Embryonic facial prominence (tissue), 1 donor: Measurements from ENCODE around the gene FBL.
"Not testable (repeated sequence)": the region's sequence is repeated elsewhere in the genome, so short reads cannot be mapped to it uniquely, and the experiment has no call there.

ENCODE experiments used
- DNase-seq: peaks from one replicate; pipeline ENCODE4 v3.0.0-alpha.2; 2016; ENCODE audit errors: extremely low spot score

Gene FBL

DNA sequence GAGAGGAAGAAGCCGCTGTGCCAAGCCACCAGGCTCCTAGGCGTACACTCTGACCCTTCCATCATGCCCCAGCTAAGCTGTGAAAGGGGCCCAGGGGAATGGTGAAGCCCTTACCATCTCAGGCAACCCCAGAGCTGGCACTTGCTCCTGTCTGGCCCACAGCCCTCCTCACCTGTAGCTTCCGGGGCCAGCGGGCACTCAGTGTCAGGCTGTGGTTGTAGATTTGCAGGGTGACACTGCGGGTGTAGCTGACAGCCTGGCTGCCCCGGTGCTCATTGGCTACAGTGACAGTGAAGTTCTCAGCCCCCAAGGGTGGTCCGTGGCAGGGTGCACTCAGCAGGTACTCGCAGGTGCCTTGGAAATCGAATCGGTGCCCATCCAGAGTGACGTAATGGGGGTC is 30.3 kb upstream of the FBL start:
- not testable (repeated sequence) for DNase-seq

DNA sequence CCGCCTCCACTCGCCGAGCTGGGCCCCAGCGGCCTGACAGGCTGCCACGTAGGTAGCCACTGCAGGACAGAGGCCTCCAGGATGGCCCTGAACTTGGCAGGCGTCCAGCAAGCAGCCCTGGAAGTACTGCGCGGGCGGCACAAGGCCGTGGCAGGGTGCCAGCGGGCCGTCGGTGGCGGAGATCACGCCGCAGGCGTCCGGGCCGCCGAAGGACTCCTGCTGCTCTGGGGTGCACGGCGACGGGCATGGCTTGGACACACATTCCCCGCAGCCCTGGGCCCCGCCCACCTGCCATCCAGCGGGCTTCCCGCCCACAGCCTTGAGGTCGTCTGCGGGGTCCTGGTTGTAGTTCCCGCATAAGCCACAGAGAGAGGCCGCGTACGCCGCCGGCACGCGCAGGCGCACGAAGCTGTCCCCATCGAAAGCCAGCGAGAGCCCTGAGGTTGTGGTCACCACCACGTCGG is 29.3 kb upstream of the FBL start:
- not testable (repeated sequence) for DNase-seq

DNA sequence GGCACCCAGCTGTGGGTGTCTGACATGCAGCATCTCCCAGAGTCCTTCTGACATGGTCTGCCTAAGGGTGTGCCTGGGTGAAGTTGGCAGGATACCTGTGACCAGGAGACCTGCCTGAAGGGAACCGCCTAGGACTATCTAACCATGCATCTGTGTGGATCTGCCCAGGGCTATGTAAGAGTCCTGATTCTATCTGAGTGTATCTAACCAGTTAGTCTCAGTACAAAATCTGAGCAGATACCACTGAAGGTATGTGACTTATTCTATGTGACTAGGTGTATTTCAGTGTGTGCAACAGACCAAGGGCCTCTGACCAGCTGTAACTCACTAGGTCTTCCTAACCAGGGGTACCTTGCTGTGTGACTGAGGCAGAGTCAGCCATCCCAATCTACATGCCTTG is 28.2 kb upstream of the FBL start:
- no peak for DNase-seq

DNA sequence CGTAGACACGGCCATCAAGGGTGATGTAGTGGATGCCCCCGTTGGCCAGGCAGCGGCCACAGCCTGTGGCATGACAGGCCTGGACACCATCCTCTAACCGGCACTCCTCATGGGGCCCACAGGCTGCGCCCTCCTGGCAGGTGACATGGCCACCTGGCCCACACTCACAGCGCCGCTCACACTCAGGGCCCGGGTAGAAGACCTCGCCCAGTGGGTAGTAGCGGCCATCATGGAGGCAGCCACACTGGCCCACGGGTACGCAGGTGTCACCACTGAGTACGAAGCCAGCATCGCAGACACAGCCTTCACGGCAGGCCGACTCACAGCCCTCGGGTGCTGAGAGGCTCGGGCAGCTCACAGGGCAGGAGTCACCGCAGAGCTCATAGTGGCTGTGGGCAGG is 27.2 kb upstream of the FBL start:
- DNase-seq: no peak

DNA sequence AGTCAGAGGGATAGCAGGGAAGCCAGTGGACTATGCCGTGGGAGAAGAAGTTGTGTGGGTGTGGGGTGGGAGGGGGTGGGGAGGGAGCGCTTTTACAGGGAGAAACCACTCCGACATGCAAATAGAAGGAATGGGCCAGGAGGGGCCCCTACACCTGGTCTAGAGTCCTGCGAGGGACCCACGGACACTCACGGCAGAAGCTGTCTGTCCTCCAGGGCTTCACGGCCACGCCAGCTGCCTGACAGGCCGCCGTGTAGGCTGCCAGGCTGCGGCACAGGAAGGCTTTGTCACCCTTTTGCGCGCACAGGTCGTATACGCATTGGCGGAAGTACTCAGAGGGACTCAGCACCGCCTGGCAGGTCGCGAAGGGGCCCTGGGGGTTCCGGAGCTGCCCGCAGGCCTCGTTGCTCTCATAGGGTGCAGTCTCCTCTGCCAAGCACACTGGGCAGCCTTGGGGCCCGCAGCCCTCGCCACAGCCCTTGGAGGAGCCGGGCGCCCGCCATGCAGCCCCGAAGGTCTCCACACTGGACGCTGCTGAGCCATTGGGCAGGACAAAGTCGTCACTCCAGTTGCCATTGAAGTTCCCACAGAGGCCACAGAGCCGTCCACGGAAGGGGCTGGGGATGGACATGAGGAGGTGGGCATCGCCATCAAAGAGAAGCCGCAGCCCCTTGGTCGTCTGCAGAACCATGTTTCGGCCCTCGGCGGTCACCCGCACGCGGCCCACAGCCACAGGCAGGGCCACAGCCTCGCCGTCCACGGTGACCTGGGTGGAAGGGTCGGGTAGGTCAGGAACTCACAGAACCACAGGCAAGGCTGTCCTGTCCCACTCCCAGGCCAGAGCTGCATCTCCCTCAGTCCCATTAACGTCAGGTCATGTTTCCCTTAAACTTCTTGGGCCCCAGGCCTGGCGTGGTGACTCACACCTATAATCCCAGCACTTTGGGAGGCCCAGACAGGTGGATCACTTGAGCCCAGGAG is 26.0 kb upstream of the FBL start:
- DNase-seq: no peak

DNA sequence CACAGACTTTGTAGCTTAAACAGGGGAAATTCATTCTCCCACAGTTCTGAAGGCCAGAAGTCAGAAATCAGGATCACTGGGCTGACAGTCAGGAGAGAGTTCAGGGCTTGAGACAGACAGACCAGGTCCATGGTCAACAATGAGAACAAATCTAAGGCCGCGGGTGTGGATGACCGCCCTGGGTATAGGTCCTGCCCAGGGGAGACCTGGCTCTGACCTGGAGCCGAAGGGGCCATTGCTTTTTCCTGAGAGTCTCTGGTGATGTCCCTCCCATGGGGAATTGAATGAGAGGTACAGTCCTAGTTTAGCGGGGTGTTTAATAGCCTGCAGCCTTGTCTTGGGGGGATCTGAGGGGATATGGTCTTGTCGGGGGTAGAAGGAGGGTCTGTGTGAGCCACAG is 25.2 kb upstream of the FBL start:
- no peak for DNase-seq

DNA sequence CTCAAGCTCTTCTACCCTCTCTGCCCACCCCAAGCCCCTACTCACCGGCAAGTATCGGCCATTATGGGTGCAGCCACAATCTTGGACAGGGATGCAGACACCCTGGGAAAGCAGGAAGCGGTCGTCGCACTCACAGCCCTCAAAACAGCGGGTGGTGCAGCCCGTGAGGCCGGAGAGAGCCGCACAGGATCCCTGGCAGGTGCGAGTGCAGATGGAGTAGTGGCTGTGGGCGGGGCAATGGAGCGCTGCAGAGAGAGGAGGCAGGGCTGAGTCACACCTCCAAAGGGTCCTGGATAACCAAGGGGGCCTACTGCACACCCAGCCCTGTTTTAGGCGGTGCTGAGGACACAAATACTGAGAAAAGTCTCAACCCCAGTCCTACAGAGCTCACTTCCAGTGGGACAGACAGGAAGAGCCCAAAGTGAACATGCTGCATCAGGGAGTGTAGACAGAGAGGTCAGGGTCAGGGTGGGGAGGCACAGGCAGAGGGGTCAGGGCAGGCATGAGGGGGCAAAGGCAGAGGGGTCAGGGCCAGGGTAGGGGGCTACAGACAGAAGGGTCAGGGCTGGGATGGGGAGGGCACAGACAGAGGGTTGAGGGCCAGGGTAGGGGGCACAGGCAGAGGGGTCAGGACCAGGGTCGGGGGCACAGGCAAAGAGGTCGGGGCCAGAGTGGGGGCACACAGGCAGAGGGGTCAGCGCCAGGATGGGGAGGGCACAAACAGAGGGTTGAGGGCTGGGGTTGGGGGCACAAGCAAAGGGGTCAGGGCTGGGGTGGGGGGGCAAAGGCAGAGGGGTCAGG is 24.2 kb upstream of the FBL start:
- DNase-seq: no peak

DNA sequence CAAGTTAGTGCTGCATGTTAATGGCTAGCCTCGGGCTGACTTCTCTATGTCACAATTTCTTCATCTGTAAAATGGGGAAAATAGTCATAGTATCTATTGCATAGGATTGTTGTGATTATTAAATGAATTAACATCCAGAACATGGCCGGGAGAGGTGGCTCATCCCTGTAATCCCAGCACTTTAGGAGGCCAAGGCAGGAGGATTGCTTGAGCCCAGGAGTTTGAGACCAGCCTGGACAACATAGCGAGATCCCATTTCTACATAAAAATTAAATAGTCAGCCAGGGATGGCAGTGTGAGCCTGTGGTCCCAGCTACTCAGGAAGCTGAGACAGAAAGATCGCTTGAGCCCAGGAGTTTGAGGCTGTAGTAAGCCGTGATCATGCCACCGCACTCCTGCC is 21.8 kb upstream of the FBL start:
- DNase-seq: no peak

DNA sequence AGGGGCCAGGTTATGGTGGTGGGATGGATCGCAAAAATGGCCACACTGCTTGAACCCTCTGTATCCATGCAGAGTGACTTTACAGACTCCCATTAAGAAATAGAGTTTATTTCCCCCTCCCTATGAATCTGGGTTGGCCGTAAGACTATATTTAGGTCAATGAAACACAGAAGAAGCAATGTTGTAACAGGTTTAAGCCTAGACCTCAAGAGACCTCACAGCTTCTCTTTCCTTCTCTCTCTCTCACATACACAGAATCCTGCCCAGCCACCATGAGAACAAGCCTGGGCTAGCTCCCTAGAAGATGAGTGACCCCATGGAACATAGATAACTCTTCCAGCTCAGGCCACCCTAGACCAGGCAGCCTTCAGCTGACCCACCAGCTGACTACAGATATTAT is 21.0 kb upstream of the FBL start:
- no peak for DNase-seq

DNA sequence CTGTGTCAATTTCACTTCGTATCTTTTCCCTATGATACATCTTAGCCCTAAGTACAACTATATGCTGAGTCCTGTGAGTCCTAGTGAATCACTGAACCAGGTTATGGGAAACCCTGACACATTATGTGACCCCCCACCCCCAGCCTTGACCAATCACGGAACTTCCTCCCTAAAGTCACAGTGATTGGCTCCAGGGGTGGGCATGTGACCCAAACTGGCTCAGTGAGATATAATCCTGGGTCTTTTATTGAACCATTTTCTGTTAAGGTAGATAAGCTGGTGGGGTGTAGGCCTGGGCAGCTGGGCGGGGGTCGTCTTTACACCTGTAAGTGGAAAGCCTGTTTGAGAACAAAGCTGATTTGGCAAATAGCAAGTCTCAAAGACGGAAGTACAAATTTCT is 19.8 kb upstream of the FBL start:
- no peak for DNase-seq

DNA sequence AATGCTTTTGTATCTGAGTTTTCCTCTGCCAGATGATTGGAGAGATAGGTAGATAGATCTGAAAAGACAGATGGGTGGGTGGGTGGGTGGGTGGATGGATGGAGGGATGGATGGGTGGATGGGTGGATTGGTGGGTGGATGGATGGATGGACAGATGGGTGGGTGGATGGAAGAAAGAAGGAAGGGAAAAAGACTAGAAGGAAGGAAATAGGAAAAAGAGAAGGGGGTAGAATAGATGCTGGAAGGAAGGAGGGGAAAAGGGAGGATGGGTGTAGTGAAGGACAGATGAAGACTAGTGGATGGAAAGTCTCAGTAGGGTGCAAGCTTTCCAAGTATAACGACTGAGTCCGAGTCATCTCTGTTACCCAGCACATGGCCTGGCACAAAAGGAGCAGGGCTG is 19.0 kb upstream of the FBL start:
- DNase-seq: no peak

DNA sequence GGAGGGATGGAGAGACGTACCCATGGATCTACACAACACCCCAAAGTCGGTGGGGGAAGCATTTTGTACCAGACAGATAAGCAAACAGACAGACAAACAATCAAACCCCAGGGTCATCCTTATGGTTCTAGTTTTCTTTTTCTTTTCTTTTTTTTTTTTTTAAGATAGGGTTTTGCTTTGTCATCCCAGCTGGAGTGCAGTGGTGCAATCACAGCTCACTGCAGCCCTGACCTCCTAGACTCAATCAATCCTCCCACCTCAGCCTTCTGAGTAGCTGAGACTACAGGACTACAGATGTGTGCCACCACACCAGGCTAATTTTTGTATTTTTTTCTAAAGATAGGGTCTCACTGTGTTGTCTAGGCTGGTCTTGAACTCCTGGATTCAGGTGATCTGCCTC is 17.9 kb upstream of the FBL start:
- DNase-seq: no peak

DNA sequence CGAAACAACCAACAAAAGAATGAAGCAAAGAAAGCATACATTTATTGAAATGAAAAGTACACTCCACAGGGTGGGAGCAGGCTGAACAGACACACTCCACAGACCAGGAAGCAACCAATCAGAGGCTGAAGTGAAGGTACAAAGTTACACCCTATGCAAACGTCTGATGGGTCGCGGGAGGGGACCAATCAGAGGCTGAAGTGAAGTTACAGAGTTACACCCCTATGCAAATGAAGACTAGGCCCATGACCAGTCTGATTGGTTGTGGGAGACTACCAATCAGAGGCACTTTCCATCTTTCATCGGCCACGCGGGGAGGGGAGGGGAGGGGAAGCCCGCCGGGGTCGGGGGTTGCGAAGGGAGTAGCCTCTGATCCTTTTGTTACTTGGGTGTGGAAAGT is 12.4 kb upstream of the FBL start:
- no peak for DNase-seq

DNA sequence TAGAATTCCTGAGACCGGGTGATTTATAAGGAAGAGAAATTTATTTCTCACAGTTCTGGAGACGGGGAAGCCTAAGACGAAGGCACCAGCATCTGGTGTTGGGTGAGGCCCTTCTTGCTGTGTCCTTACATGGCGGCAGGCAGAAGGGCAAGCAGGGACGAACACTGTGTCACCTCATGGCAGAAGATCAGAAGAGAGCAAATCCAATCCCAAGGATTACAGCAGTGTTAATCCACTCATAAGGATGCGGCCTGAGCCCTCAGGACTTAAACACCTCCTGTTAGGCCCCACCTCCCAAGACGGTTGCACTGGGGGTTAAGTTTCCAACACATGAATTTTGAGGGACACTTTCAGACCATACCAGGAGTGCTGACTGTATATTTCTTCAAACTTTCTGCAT is 6.7 kb upstream of the FBL start:
- no peak for DNase-seq

DNA sequence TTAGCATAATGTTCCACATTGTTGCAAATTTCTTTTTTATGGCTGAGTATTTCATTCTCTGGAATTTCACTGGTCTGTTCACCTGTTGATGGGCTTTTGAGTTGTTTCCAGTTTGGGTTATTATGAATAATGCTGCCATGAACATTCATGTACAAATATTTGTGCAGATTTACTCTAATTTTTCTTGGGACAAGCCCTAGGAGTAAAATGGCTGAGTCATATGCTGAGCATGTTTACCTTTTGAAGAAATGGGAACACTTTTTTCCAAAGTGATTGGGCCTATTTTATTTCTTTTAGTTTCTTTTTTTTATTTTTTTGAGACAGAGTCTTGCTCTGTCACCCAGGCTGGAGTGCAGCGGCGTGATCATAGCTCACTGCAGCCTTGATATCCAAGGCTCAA is 4.7 kb upstream of the FBL start:
- DNase-seq: no peak

DNA sequence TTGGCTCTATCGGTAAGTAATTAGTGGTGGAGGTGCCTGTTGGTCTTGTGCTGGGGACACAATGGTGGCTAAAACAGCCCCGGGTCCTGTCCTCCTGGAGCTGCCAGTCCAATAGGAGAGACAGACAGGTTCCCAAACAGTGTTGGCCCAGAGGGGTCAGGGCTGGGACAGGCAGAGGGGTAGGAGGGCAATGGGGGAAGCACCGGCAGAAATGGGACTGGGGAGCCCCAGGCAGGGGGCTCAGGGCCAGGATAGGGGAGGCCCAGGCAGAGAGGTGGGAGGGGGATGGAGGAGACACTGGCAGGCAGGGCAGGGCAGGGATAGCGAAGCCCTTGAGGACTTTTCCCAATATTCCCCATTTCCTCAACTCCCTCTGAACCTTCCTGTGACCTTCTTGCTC is 2.2 kb upstream of the FBL start:
- DNase-seq: no peak

DNA sequence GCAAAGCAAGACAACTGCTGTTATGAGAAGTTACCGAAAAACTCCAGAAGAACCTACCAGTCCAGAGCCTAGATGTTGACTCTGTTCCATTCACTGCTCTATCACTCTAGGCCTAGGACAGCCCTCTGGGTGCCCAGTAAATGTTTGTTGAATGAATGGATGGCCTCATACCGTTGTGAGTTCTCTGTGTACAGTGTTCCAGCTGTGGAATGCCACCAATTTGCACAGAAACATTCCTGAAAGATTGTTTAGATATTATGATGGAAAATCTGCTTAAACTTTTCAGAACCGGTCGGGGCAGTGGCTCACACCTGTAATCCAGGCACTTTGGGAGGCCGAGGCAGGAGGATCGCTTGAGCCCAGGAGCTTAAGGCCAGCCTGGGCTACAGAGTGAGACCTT is 1.3 kb upstream of the FBL start:
- DNase-seq: no peak

DNA sequence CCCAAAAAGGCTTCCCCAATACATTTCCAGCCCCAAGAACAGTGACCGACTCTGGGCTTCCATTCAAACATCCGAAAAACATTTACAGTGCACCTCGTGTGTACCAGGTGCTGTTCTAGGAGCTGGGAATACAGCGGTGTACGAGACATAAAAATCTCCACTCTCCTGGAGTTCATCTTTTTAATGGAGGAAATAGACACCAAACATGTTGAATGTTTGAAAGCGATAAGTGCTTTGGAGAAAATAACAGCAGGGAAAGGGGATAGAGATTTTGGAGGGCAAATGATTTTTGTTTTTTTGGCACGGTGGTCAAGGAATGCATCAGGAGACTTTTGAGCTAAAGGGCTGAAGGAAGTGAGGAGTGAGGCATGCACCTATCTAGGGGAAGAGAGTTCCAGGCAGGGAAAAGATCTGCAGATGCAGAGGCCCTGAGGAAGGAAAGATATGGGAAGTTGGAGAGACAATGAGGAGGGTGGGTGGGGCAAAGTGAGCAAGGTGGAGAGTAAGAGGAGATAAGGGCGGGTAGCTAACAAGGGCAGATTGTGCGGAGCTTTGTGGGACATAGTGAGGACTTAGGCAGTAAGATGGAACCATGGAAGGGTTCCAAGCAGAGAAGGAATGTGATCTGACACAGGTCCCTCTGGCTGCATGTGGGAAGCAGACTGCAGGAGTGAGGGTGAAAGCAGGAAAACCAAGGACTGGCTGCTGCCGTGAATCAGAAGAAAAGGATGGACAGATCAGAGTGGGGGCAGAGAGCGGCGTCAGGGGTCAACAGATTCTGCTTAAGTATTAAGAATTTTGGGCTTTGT is 703 bp upstream of the FBL start:
- no peak for DNase-seq

DNA sequence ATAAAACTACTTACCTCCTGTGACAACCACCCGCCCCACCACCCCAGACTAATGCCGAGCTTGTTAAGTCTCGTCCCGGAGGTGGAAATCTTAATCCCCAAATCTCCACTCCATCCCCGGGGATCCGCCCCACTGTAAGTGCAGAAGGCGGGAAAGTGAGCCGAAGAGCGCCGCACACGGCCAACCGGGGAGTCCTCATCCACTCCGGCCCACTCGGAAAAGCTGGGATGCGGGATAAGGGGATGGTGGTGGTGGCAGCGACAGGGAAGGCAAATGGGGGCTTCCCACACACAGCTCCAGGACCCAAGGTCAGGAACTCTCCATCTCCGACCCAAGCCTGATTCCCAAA is 621 bp downstream of the FBL start:
- DNase-seq: no peak

DNA sequence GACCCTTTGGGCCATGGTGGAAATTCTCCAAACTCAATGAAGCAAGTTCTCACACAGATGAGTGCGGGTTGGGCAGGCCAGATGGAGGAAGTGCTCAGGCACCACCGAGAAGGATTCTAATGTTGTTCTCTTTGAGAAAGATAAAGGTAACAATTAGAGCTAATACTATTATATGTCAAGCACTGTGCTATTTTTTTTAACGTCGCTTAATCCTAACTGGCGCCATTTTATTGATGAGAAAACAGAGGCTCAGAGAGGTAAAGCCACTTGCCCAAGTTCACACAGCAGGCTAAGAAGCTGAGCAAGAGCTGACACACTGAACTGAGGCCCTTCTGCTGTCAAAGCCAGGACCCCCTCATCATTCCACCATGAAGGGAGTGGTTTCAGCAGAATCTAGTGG is 1.0 kb downstream of the FBL start:
- DNase-seq: no peak

DNA sequence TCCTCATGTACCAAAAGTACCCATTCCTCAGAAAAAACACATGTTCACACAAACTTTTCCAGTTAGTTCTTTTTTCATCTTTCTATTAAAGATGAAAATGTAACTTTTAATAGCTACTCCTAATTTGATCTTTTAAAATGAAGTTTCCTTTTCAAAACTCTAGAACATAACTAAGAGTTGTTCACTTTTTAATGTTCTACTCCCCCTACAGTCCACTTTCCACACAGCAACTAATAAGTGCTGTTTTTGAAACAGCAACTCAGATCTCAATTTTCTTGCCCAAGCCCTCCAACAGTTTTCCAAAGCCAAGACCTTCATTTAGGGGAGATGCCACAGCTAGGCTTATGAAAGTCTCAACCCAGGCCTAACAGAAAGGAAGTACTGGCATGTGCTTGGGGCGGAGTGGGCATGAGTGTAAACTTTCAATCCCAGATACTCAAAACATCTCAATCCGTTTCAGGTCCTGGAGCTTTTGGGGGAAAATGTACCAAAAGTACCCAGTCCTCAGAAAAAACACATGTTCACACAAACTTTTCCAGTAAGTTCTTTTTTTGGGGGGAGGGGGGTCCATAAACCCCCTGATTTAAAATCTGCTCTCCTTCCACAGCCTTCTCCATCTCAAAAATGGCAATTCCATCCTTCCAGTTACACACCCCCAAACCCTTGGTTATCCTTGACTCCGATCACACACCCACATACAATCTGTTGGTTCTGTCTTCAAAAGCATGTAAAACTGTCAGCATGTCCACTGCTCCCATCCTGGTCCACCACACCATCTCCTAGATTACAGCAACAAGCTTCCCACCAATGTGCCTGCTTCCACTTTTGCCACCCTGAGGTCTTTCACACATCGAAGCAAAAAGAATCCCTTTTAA is 2.0 kb downstream of the FBL start:
- DNase-seq: peak; percentile 21
